HFFc6 (cell line): ENCODE data around the gene RNLS. TPM values are rescaled to one million over a fixed set of nuclear protein-coding genes. Genes with fewer than 3 reads are reported as not detected.
A peak's percentile ranks its signal among the peaks of the same experiment; 100 is the strongest.

Experiments used
- DNase-seq: peaks from one replicate; pipeline ENCODE4 v3.0.0-alpha.2; 2018
- H3K27ac Mint-ChIP-seq: 2 replicates; pipeline ENCODE4 v1.8.0; 2020; ENCODE audit warnings: mild to moderate bottlenecking, mixed read lengths
- H3K27me3 Mint-ChIP-seq: 2 replicates; pipeline ENCODE4 v1.8.0; 2021; ENCODE audit warnings: mild to moderate bottlenecking, moderate library complexity, mixed read lengths; ENCODE audit not compliant: insufficient read depth
- H3K36me3 Mint-ChIP-seq: 2 replicates; pipeline ENCODE4 v1.8.0; 2021; ENCODE audit warnings: low read depth, mixed read lengths
- H3K4me1 Mint-ChIP-seq: 2 replicates; pipeline ENCODE4 v1.8.0; 2020; ENCODE audit warnings: low read depth, mixed read lengths
- H3K4me3 Mint-ChIP-seq: 2 replicates; pipeline ENCODE4 v1.8.0; 2020; ENCODE audit warnings: mild to moderate bottlenecking, moderate library complexity, mixed read lengths
- H3K9me3 Mint-ChIP-seq: 2 replicates; pipeline ENCODE4 v1.8.0; 2020; ENCODE audit warnings: mild to moderate bottlenecking, mixed read lengths
- total RNA-seq, 6 experiments: library from RNA; stranded (reverse); fragmentation: NEBNext Ultra II Directional; extraction: Animal tissue kit (Norgen Biotek cat#: 25700); gene quantifications; 2 replicates in 1 of 6; 3 replicates in 5 of 6; pipeline ENCODE4 v1.2.3, GENCODE V29; 2021
- TF ChIP-seq, protein P1 (sequence below): fragments of 200-600 bp; sonication (generic); IDR thresholded peaks from 2 replicates; pipeline ENCODE4 v1.5.0; 2021; ENCODE audit warnings: antibody characterized with exemption, mild to moderate bottlenecking

Gene RNLS
- total RNA-seq, 6 experiments from 2014 or later: 1.8 to 3.1 (median 2.4) TPM

DNA sequence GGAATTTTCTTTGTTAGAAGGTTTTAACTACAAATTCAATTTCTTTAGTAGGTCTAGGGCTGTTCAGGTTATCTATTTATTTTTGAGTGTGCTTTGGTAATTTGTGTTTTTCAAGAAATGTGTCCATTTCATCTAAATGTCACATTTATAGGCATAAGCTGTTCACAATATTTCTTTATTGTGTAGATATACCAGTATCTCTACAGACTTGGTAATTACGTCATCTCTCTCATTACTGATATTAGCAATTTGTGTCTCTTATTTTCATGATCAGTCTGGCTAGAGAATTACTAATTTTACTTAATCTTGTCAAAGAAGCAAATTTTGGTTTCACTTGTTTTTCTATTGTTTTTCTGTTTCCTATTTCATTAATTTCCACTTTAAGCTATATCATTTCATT, 152.0 kb downstream of the RNLS start:
- H3K4me1 Mint-ChIP-seq: peaks cover 10% of the 10 kb centered on the region
- H3K27me3 Mint-ChIP-seq: peaks cover 2% of the 10 kb centered on the region
- no peak for DNase-seq
- H3K4me3 Mint-ChIP-seq: no peak overlapping the region
- H3K9me3 Mint-ChIP-seq: no peaks in the 10 kb centered on the region
- TF ChIP-seq, protein P1, sequence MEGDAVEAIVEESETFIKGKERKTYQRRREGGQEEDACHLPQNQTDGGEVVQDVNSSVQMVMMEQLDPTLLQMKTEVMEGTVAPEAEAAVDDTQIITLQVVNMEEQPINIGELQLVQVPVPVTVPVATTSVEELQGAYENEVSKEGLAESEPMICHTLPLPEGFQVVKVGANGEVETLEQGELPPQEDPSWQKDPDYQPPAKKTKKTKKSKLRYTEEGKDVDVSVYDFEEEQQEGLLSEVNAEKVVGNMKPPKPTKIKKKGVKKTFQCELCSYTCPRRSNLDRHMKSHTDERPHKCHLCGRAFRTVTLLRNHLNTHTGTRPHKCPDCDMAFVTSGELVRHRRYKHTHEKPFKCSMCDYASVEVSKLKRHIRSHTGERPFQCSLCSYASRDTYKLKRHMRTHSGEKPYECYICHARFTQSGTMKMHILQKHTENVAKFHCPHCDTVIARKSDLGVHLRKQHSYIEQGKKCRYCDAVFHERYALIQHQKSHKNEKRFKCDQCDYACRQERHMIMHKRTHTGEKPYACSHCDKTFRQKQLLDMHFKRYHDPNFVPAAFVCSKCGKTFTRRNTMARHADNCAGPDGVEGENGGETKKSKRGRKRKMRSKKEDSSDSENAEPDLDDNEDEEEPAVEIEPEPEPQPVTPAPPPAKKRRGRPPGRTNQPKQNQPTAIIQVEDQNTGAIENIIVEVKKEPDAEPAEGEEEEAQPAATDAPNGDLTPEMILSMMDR: no peak
- no peak overlapping the region for H3K27ac Mint-ChIP-seq
- no peaks in the 10 kb centered on the region for H3K36me3 Mint-ChIP-seq

DNA sequence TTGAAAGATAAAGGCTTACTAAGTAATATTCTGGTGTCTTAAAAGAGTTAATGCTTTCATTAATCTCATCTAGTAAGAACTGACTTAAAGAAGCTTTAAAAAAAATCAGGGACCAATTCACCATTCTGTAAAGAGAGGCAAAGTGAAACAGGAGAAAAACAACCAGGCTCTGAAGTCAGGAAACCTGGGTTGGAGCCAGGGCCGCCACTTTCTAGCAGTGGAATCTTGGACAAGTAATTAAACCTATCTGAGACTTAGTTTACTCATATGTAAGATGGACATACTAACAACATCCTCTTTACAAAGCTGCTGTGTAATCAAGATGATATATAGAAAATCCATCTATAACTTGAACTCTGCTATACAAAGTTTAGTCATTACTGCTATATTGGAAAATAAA, 154.1 kb downstream of the RNLS start:
- no peak overlapping the region for H3K27ac Mint-ChIP-seq
- no peak for DNase-seq
- TF ChIP-seq, protein P1: no peak
- no peaks in the 10 kb centered on the region for H3K9me3 Mint-ChIP-seq
- H3K36me3 Mint-ChIP-seq: no peaks in the 10 kb centered on the region
- H3K27me3 Mint-ChIP-seq: peaks cover 6% of the 10 kb centered on the region
- H3K4me3 Mint-ChIP-seq: no peak overlapping the region
- H3K4me1 Mint-ChIP-seq: peaks cover 10% of the 10 kb centered on the region

GRCh38 chr10:88428442-88428841, 154.7 kb downstream of the RNLS start:
- Mint-ChIP-seq H3K9me3 (no peaks in the 10 kb centered on the region), H3K27ac (no peak overlapping the region), H3K4me1 (peaks cover 10% of the 10 kb centered on the region), H3K4me3 (no peak overlapping the region), H3K36me3 (no peaks in the 10 kb centered on the region), H3K27me3 (peaks cover 9% of the 10 kb centered on the region)
- TF ChIP-seq, protein P1: no peak
- peak; percentile 4 for DNase-seq

- TF ChIP-seq, protein P1: no peak
- DNase-seq: no peak
- H3K27ac Mint-ChIP-seq: no peak overlapping the region
- no peaks in the 10 kb centered on the region for H3K9me3 Mint-ChIP-seq
- peaks cover 10% of the 10 kb centered on the region for H3K27me3 Mint-ChIP-seq
- peaks cover 10% of the 10 kb centered on the region for H3K4me1 Mint-ChIP-seq
- H3K36me3 Mint-ChIP-seq: no peaks in the 10 kb centered on the region
- no peak overlapping the region for H3K4me3 Mint-ChIP-seq
These were observed 156.1 kb downstream of the RNLS start for GRCh38 chr10:88427024-88427423.

- no peaks in the 10 kb centered on the region for H3K9me3 Mint-ChIP-seq
- no peaks in the 10 kb centered on the region for H3K36me3 Mint-ChIP-seq
- H3K4me1 Mint-ChIP-seq: peaks cover 10% of the 10 kb centered on the region
- H3K27ac Mint-ChIP-seq: no peak overlapping the region
- H3K27me3 Mint-ChIP-seq: peaks cover 10% of the 10 kb centered on the region
- DNase-seq: no peak
- TF ChIP-seq, protein P1: no peak
- no peak overlapping the region for H3K4me3 Mint-ChIP-seq
These were observed 158.2 kb downstream of the RNLS start for GRCh38 chr10:88424881-88425280.

DNA sequence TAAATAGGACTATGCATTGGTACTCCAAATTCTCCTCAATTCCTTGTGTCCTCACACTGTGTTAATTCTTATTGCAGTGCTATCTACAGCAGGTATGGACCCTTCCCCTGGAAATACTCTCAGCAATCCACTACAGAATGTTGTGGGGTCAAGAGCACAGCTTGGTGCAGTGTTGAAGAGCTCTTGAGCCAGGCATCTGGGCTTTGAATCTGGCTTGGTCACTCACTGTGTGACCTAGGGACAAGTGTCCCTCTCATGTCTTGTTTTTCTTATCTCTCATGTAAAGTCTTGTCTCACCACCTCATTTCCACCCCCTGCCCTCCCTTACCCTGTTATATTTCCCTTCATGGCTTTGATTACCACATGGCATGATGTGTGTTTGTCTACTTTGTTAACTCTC, 159.4 kb downstream of the RNLS start:
- no peaks in the 10 kb centered on the region for H3K9me3 Mint-ChIP-seq
- H3K4me1 Mint-ChIP-seq: peaks cover 8% of the 10 kb centered on the region
- TF ChIP-seq, protein P1: no peak
- peaks cover 10% of the 10 kb centered on the region for H3K27me3 Mint-ChIP-seq
- no peak for DNase-seq
- no peaks in the 10 kb centered on the region for H3K36me3 Mint-ChIP-seq
- no peak overlapping the region for H3K4me3 Mint-ChIP-seq
- H3K27ac Mint-ChIP-seq: no peak overlapping the region
